Mesothelial cell of epicardium (in vitro differentiated cells): ENCODE data around the gene PMPCA. TPM values are rescaled to one million over a fixed set of nuclear protein-coding genes. Genes with fewer than 3 reads are reported as not detected.

ENCODE experiments used
- DNase-seq, 2 experiments: peaks; one replicate each; pipeline ENCODE4 v3.0.0; 2021; ENCODE audit warnings: low spot score in 2 of 2; ENCODE audit not compliant: unreplicated experiment in 2 of 2
- H3K27ac Mint-ChIP-seq: 2 replicates; pipeline ENCODE4 v1.8.0; 2021; ENCODE audit warnings: mixed read lengths
- H3K27me3 Mint-ChIP-seq: 2 replicates; pipeline ENCODE4 v1.8.0; 2021; ENCODE audit warnings: low read depth, mixed read lengths
- H3K36me3 Mint-ChIP-seq: 2 replicates; pipeline ENCODE4 v1.8.0; 2021; ENCODE audit warnings: mixed read lengths
- H3K4me1 Mint-ChIP-seq: 2 replicates; pipeline ENCODE4 v1.8.0; 2021; ENCODE audit warnings: mixed read lengths
- H3K4me3 Mint-ChIP-seq: 2 replicates; pipeline ENCODE4 v1.8.0; 2021; ENCODE audit warnings: mild to moderate bottlenecking, moderate library complexity, mixed read lengths
- H3K9me3 Mint-ChIP-seq: 2 replicates; pipeline ENCODE4 v1.8.0; 2021; ENCODE audit warnings: mixed read lengths
- total RNA-seq: library from RNA; stranded (reverse); gene quantifications from 3 replicates; pipeline ENCODE4 v1.2.1, GENCODE V29; 2021
- TF ChIP-seq, protein P1 (sequence below): fragments of 200-600 bp; sonication (generic); IDR thresholded peaks from one replicate; pipeline ENCODE4 v1.5.0; 2021; ENCODE audit warnings: antibody characterized with exemption; ENCODE audit not compliant: unreplicated experiment

PMPCA gene
- total RNA-seq, 1 donor from 2014 or later, result 74.6 TPM

- H3K27me3 Mint-ChIP-seq, result no peaks in the 10 kb centered on the region
- no peak overlapping the region for H3K27ac Mint-ChIP-seq
- TF ChIP-seq, protein P1, sequence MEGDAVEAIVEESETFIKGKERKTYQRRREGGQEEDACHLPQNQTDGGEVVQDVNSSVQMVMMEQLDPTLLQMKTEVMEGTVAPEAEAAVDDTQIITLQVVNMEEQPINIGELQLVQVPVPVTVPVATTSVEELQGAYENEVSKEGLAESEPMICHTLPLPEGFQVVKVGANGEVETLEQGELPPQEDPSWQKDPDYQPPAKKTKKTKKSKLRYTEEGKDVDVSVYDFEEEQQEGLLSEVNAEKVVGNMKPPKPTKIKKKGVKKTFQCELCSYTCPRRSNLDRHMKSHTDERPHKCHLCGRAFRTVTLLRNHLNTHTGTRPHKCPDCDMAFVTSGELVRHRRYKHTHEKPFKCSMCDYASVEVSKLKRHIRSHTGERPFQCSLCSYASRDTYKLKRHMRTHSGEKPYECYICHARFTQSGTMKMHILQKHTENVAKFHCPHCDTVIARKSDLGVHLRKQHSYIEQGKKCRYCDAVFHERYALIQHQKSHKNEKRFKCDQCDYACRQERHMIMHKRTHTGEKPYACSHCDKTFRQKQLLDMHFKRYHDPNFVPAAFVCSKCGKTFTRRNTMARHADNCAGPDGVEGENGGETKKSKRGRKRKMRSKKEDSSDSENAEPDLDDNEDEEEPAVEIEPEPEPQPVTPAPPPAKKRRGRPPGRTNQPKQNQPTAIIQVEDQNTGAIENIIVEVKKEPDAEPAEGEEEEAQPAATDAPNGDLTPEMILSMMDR, result no peak
- no peaks in the 10 kb centered on the region for H3K9me3 Mint-ChIP-seq
- peaks cover 42% of the 10 kb centered on the region for H3K36me3 Mint-ChIP-seq
- no peak for DNase-seq
- H3K4me3 Mint-ChIP-seq, result no peak overlapping the region
- no peaks in the 10 kb centered on the region for H3K4me1 Mint-ChIP-seq
These were observed 23.2 kb upstream of the PMPCA start for GRCh38 chr9:136387217-136387616.

GRCh38 chr9:136389396-136389795 is 21.1 kb upstream of the PMPCA start:
- TF ChIP-seq, protein P1, result no peak
- Mint-ChIP-seq H3K4me1 (no peaks in the 10 kb centered on the region), H3K9me3 (no peaks in the 10 kb centered on the region), H3K36me3 (peaks cover 40% of the 10 kb centered on the region), H3K27me3 (no peaks in the 10 kb centered on the region), H3K4me3 (no peak overlapping the region), H3K27ac (no peak overlapping the region)
- DNase-seq, result no peak

DNA sequence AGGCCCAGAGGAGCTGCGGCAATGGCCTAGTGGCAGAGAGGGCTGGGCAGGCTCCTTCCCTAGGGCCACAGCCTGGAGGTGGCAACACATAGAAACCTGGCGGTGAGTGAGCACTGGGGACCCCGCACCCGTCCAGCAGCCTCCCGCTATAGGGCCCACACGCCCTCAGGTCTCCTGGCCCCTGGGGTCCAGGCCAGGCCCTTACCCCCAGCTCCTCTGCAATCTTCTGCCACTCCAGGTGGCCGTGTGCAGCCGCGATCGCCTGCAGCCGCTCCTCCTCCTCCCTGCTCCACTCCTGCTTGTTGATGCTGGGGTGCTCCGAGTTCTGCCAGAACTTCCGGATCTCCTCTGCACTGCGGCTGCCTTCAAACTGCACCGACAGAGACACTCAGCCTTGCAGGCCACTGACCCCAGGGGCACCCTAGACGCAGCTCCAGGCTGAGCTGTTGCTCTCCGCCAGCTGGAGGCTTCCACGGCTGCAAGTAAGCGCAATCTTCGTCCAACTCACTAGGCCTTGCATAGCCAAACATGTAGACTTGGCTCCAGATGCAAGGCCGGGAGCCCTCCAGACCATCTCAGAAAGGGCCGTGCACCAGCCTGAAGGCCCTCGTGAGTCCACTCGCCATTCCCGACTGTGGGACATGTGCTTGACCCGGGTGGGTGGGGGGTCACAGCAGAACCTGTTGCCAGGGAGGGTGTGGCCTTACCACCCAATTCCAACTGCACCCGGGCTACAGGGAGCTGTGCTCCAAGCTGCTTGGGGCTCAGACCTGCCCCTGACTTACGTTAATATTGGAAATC is 18.5 kb upstream of the PMPCA start:
- no peak overlapping the region for H3K27ac Mint-ChIP-seq
- no peaks in the 10 kb centered on the region for H3K27me3 Mint-ChIP-seq
- no peak overlapping the region for H3K4me3 Mint-ChIP-seq
- peaks cover 26% of the 10 kb centered on the region for H3K36me3 Mint-ChIP-seq
- TF ChIP-seq, protein P1, result no peak
- no peaks in the 10 kb centered on the region for H3K9me3 Mint-ChIP-seq
- no peak for DNase-seq
- no peaks in the 10 kb centered on the region for H3K4me1 Mint-ChIP-seq

- no peak for DNase-seq
- TF ChIP-seq, protein P1, result no peak
- Mint-ChIP-seq H3K4me3 (no peak overlapping the region), H3K4me1 (no peaks in the 10 kb centered on the region), H3K27ac (no peak overlapping the region), H3K36me3 (peaks cover 21% of the 10 kb centered on the region), H3K9me3 (no peaks in the 10 kb centered on the region), H3K27me3 (no peaks in the 10 kb centered on the region)
These were observed 17.7 kb upstream of the PMPCA start for GRCh38 chr9:136392538-136393449.

GRCh38 chr9:136393531-136393930 is 16.9 kb upstream of the PMPCA start:
- Mint-ChIP-seq H3K4me3 (no peak overlapping the region), H3K36me3 (peaks cover 18% of the 10 kb centered on the region), H3K9me3 (no peaks in the 10 kb centered on the region), H3K27me3 (no peaks in the 10 kb centered on the region), H3K27ac (no peak overlapping the region), H3K4me1 (peaks cover 3% of the 10 kb centered on the region)
- DNase-seq, result no peak
- TF ChIP-seq, protein P1, result no peak
